ENCODE results near the gene TACR1.
"Not testable (repeated sequence)": the region's sequence is repeated elsewhere in the genome, so short reads cannot be mapped to it uniquely, and the experiment has no call there.

TACR1 gene

DNA sequence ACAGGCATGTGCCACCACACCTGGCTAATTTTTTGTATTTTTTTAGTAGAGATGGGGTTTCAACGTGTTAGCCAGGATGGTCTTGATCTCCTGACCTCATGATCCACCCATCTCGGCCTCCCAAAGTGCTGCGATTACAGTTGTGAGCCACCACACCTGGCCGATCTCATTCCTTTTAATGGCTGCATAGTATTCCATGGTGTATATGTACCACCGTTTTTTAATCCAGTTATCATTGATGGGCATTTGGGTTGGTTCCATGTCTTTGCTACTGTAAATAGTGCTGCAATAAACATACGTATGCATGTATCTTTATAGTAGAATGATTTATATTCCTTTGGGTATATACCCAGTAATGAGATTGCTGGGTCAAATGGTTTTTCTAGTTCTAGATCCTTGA, 51.4 kb downstream of the TACR1 start:
- in situ Hi-C loops (cut with MboI; ENCODE audit: low sequenced_read_pairs): not testable (repeated sequence)

DNA sequence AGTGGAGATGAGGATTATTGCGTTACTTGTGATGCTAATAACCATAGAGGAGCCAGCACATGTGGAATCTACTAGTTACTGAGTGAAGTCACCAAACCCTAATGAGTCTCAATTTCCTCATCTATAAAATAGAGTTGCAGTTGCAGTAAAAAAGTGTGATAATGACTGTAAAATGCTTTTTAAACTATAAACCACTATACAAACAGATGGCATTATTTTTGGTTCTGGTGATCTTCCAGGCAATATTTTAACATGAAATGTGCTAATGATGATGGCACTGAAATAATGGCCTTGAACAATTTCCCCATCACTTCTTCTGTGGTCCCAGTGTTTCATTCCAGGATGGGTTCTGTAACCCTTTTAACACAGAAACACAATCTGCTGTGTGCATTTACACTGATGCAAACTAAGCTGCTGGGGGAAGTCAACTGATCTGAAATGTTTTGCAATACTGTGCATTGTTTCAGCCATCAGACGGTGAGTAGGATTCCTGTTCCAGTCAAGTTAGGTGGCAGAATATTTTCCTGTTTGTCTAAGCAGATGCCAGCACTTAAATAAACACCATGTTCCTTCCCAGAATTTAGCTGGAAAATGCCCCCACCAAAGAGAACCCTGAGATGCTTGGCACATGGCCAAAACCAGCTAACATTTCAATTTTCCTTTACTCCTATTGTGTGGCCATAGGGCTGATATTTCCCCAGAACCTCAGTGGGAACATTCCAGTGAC, 52.6 kb downstream of the TACR1 start:
- in situ Hi-C loops (cut with MboI; ENCODE audit: low sequenced_read_pairs): no loop called here

DNA sequence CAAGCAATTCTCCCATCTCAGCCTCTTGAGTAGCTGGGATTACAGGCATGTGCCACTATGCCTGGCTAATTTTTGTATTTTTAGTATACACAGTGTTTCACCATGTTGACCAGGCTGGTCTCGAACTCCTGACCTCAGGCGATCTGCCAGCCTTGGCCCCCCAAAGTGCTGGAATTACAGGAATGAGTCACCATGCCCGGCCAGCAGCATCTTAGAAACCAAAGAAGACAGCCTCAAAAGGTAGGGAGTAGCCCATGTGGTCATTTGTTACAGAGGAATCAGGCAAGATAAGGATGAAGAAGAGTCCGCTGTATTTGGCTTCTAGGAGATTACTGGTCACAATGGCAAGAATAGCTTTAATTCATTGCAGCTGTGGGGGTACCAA, 53.1 kb downstream of the TACR1 start:
- in situ Hi-C loops (cut with MboI; ENCODE audit: low sequenced_read_pairs): not testable (repeated sequence)

DNA sequence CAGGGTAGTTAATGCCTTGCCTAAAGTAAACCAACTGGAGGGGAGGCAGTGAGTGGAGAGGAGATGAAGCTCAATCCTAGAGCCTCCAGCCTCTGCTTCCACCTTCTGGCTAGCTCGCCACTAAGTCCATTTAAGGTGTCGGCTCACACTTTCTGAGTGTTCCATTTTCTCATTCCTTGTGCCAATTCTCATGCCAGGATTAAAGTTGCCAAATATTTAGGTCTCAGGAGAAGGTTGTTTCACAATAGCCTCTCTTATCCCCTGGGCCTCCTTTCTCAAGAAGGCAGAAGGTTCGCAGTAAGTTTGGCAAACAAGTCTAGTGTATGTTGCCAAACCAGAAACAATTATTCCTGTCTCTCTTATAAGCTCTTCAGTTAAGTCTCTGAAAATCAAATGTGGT, 57.2 kb downstream of the TACR1 start:
- in situ Hi-C loops (cut with MboI; ENCODE audit: low sequenced_read_pairs): no loop called here

DNA sequence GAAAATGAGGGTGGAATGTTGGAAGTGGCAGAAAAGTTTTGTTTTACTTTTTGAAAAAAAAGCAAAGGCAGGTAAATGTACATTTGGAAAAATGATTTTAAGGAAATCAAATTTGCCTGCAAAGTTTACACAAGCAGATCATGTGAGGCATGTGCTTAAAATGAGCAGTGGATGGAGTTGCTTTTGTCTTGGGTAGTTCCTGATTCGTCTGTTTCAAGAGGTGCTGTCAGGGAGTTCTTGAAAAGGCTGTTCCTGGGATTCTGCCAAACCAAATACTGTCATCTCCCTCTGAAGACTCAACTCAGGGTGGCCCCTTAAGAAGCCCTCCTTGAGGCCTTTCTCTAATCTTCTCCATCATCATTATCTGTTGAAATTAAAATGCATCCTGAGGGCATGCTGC, 59.0 kb downstream of the TACR1 start:
- in situ Hi-C loops (cut with MboI; ENCODE audit: low sequenced_read_pairs): no loop called here

DNA sequence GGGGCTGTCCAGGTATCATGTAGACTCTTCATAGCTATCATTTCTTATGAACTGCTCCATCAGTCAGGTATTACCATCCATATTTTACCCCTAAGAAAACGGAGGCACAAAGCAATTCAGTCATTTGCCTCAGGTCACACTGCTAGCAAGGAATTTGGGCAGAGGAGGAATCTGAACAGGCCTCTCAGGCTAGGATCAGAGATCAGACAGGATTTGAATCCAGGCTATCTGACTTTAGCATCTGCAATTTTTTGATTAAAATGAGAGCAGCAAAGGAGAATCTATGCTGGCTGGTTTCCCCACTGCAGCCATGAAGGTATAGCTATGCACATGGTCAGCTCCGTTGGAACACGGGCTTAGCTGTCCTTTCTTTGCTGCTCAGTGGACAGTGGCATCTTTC, 60.1 kb downstream of the TACR1 start:
- in situ Hi-C loops (cut with MboI; ENCODE audit: low sequenced_read_pairs): no loop called here

DNA sequence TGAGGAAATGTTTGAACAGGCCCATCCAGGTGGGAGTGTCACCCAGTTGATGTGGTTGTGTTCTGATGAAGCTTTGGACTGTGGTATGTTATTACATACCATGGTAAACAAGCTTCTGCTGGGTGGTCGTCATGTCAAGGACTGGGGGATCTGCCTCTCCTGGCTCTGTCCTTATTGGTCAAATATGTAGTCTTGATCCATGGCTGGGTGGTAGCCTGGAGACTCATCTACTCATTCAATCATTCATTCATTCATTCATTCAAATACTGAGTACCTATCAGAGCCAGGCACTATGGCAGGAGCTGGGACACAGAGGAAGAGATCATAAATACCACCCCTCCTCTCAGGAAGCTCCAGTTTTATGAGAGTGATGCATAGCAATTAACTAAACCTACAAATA, 60.8 kb downstream of the TACR1 start:
- in situ Hi-C loops (cut with MboI; ENCODE audit: low sequenced_read_pairs): no loop called here

DNA sequence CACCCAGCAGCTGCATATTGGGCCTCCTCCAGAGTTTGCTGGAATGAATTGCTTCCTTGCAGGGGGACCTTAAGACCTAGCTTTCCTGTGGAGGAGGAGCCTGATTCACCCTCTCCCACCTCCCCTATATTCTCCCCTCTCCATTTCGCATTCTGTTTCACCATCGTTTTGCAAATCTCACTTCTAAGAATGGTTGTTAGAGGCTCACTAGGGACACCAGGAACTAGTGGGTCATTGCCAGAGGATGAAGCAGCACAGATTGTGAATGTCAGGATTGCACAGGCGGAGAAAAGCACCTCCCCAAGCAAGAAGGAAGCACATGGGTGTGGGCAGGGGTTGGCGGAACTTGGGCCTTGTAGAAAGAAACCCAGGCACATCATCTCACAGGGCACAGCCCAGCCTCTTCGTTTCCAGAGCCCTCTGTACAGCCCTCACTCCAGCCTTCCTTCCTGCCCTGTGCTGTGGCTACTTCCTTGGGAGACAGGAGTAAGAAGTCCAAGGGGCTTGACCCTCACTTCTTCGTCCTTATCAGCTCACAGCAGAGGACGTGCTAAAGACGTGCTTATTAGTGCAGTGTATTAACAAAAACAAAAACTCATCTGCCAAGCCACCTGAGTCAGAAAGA, 63.4 kb downstream of the TACR1 start:
- in situ Hi-C loops (cut with MboI; ENCODE audit: low sequenced_read_pairs): no loop called here

DNA sequence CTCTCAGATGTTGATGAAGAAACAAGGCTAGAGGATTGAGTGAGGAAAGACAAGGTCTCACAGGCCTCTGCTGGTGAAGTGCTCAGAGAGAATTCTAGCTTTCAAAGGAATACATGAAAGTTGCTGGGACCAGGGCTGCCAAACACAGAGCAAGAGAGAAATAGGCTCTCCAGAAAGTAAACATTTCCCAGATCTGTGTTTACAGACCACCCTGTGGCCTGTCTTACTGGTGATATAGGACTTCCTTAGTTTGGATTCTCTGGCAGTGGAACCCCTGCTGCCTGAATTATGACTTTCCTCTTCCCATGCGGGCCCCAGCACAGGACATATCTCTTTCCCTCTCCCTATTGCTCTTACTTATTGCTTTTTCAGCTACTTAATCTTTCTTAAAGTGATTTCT, 64.5 kb downstream of the TACR1 start:
- in situ Hi-C loops (cut with MboI; ENCODE audit: low sequenced_read_pairs): no loop called here

DNA sequence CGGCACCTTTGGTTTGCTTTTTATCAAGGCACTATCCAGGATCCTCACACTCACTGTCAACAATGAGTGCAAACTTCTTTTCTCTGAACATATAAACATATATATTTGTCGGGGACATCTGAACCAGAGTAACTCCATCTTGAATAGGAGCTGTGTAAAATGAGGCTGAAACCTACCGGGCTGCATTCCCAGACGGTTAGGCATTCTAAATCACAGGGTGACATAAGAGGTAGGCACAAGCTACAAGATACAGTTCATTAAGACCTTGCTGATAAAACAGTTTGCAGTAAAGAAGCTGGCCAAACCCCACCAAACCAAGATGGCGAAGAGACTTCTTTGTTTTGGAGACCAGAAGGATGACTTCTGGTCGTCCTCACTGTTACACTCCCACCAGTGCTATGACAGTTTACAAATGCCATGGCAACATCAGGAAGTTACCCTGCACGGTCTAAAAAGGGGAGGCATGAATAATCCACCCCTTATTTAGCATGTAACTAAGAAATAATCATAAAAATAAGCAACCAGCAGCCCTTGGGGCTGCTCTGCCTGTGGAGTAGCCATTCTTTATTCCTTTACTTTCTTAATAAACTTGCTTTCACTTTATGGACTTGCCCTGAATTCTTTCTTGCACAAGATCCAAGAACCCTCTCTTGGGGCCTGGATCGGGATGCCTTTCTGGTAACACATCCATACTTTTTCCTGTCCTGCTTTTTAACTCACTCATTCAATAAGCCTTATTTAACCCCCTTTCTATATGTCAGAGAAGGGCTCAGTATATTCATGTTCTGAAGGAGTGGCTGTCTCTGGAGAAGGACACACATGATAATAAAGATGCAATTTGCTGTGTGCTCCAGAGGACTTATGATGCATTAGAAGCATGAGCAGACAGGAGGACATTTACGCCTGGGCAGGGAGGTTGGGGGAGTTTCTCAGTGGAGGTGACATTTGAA, 65.4 kb downstream of the TACR1 start:
- in situ Hi-C loops (cut with MboI; ENCODE audit: low sequenced_read_pairs): no loop called here

DNA sequence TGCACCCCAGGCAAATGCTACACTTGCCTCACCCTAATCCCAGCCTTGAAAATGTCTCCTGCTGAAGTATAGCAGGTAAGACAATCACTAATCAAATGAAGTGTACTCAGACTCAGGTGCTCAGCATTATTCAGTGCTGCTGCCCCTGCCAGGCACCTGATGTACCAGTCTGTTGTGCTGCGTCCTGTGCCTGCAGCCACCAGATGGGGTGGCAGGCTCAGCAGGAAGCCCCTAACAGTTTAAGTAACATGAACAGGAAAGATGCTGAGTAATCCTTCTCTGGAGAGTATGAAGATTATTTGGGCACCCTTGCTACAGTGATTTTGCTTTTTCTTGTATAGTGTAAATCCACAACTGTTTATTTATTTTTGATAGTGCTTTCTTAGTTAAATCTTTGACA, 69.1 kb downstream of the TACR1 start:
- in situ Hi-C loops (cut with MboI; ENCODE audit: low sequenced_read_pairs): no loop called here

DNA sequence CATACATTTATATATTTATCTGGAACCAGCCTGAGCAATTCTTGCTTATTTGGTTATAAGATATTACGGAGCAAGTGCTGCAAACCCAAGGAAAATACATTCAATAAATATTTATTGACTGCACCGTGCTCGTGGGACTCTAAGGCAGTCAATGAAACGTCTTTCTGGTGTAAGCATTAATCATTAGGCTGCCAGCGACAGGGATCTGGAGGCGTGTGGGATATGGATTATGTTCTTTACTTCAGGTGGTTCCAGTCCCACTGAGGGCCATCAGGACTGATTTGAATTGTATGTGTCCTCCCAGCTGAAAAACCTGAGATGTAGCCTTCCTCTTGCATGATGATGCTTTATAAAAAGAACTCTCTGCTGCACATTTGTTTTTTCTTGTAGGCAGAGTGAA, 75.4 kb downstream of the TACR1 start:
- in situ Hi-C loops (cut with MboI; ENCODE audit: low sequenced_read_pairs): no loop called here

DNA sequence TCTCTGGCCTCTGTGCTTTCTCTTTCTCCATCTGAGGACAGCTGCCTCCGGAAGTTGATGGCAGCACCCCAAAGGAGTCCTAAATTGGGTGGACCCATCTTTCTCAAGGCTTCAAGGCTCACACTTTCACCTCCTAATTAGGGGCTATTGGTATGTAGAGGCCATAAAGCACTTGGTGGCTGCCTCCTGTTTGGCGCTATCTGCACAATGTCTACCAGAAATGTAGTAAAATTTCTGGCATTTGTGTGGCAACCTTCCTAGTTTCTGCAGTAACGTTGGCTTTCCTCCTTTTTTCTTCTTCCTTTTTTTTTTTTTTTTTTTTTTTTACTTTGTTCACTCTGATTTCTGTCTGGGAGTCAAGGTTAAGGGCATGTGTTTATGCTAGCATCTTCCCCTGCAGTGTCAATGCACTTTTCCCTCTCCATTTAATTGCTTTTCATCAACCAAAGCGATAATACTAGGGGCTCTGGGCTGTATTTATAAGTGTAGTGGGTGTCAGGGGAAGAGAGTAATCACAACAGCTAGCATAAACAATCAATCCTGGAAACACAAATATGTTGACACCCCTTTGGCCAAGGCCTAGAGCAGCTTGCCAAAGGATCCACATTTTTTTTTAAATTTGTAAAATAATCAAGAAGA, 86.0 kb downstream of the TACR1 start:
- in situ Hi-C loops (cut with MboI; ENCODE audit: low sequenced_read_pairs): no loop called here

DNA sequence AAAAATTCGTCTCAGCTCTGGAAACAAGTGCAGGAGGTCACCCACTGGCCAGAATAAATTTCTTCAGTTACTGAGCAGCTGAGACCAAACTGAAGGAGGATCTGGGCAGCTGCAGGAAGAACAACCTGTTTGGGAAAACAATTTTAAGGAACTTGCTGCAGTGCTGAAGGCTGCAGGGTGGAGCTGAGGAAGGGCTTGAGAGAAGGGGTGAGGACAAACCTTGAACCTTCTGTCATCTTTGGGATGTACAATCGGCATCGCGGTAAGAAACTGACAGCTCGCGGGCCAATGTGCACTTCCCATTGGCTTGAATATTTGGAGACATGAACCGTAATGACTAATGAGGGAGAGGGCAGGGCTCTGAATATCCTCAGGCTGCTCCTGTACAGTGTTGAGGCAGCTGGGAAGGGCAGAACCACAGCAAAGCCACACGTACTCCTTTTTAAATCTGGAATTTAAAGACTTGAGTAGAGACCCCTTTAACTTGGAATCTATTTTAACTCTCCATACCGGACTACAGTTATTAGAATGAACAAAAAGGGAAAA, 90.3 kb downstream of the TACR1 start:
- in situ Hi-C loops (cut with MboI; ENCODE audit: low sequenced_read_pairs): no loop called here

DNA sequence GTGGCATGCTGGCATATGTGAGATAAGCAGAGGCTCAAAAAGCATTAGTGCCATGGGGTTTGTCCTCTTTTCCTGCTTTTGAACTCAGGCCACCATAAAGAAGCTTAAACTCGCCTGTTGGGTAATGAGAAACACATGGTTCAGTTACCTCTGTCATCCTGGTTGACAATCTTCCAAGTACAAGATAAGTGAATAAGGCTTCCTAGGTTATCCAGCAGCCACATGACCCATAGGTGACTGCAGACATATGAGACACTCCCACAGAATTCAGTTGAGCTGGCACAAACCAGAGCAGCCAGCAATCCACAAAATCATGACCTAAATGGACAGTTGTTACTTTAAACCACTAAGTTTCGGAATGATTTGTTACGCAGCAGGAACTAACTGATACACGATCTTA, 97.3 kb downstream of the TACR1 start:
- in situ Hi-C loops (cut with MboI; ENCODE audit: low sequenced_read_pairs): no loop called here

DNA sequence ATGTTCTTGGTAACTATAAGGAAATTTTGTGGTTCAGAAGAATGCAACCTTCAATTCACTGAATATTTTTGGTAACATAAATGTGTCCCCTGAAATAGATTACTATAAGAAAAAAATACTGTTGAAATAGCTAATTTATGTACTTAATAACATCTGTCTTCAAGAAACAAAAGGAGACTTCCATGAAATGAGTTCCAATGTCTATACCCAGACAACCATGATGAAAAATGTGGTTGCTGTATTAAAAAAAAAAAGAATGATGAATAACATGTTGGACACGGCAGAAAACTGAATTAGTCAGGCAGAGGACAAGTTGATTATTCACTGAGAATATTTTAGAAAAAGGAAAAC, 98.5 kb downstream of the TACR1 start:
- in situ Hi-C loops (cut with MboI; ENCODE audit: low sequenced_read_pairs): no loop called here

DNA sequence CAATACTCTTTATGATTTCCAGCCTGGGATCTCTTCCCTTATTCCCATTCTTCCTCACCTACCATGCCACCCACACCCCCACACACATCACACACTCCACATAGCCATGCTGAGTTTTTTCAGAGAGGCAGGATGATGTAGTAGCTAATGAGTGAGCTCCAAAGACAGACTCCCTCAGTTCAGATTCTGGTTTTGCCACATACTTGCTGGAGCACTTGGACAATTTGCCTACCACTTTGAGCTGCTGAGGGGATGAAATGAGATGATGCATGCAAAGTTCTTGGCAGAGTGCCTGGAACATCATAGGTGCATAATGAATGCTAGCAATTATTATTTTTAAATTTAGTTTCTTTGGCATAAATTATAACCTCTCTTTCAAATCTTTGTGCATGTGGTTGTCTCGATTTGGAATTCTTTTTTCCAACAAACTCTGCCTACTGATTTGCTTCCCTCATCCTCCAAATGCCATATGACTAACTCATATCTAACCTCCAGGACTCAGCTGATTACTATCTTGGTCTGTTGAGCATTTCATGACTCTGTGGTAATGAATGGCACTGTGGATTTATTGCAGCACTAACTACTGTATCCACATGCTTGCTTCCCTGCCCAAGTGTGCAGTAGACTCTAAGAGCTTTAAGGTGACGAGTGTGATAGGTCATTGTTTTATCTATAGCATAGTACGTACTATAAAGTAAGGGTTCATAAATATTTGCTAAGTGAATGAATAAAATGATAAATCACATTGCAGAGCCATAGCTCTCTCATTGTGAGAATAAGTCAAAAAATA, 99.1 kb downstream of the TACR1 start:
- in situ Hi-C loops (cut with MboI; ENCODE audit: low sequenced_read_pairs): no loop called here

DNA sequence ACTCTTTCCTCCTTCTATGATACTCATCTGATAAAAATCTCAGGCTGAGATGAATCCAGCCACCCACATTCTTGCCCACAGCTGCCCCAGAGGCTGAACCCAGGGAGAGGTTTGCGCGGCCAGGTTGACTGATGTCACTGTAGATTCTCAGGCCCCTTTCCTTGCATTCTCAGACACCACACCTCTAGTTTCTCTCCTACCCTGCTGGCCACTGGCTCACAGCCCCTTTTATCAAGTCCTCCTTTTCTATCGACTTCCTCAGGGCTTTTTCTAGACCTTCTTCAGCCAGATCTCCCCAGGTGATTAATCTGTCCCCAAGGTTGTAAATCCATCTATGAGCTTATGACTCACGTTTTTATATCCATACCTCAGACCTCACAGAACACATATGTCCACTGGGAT, 99.8 kb downstream of the TACR1 start:
- in situ Hi-C loops (cut with MboI; ENCODE audit: low sequenced_read_pairs): no loop called here

DNA sequence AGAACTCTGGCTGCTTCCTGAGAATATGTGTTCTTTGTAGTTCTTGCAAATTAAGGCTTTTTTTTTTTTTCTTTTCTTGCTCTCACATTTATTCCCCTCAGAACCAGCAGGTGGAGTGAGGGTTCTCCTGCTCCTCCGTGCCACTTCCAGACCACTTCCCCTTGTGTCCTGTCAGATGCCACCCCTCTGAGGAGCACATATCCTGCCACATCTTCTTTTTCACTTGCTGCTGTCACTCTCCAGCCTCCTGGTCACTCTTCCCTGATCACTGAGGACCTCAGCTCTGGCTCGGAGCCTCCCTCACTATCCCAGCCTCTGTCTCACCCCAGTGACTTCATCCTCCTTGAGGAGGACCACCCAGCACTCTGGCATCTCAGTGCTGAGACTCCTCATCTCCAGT, 100.5 kb downstream of the TACR1 start:
- in situ Hi-C loops (cut with MboI; ENCODE audit: low sequenced_read_pairs): no loop called here

DNA sequence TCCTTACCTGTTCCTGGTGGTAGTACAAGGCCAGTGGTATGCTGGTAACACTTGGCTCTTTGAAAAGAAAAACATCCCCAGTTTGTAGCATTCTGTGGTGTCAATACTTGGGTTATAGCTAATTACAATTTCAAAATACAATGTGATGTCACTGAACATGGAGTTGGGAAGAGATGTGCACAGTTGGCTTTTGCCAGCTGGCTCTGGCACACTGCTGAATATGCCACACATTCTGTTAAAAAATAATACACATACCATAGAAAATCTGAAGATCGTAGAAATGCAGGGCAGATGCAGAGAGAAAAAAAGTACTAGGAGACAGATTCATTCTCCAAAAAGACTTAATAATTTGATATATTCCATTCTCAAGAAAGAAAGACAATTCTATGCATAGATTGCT, 101.5 kb downstream of the TACR1 start:
- in situ Hi-C loops (cut with MboI; ENCODE audit: low sequenced_read_pairs): no loop called here
